Measurements from ENCODE around the gene VAV1. TPM values are rescaled to one million over a fixed set of nuclear protein-coding genes. Genes with fewer than 3 reads are reported as not detected.

VAV1 gene
- total RNA-seq, 1 experiment from 2014 or later, result 3.0 TPM

- no peak overlapping the region for H3K27ac ChIP-seq (ENCODE audit: low read length)
- H3K9me2 ChIP-seq (replicated peaks; ENCODE audit: low read length), result no peaks in the 10 kb centered on the region
- H3F3A ChIP-seq (ENCODE audit: low read length, unreplicated experiment), result no peaks in the 10 kb centered on the region
- H3K27me3 ChIP-seq (ENCODE audit: low read length), result no peaks in the 10 kb centered on the region
- TF ChIP-seq EZH2phosphoT487 (IDR thresholded peaks at IDR 0.05; ENCODE audit: borderline replicate concordance, low read length) (no peak), EZH2 (IDR thresholded peaks at IDR 0.05; ENCODE audit: low read length, unreplicated experiment) (no peak), CTCF (conservative IDR thresholded peaks at IDR 0.05; ENCODE audit: low read depth, low read length) (no peak)
- no peaks in the 10 kb centered on the region for H3K36me3 ChIP-seq (ENCODE audit: low read depth, low read length)
- no peak for DNase-seq
- H3K4me3 ChIP-seq (ENCODE audit: low read length), result no peak overlapping the region
- POLR2A ChIA-PET (ENCODE audit: unreplicated experiment), result no interaction called here
- no peak for ATAC-seq
- H3K9me3 ChIP-seq (ENCODE audit: low read length), result no peaks in the 10 kb centered on the region
- no peak overlapping the region for H3K4me2 ChIP-seq (ENCODE audit: low read length)
- no peaks in the 10 kb centered on the region; the same call in 1 of the 2 replicates for H3K4me1 ChIP-seq (ENCODE audit: insufficient read depth, low read length)
- intact Hi-C loops (cut with micrococcal nuclease), result no loop called here
- CTCF ChIA-PET, result no interaction called here
- no peaks in the 10 kb centered on the region for H4K20me1 ChIP-seq (ENCODE audit: low read length)
- BruUV-seq (replicated peaks), result no TSS peak
- no peaks in the 10 kb centered on the region for H3K79me2 ChIP-seq (ENCODE audit: low read length)
- no peak overlapping the region for H2AFZ ChIP-seq (ENCODE audit: low read length)
- no peak overlapping the region for H3K9ac ChIP-seq (ENCODE audit: low read length)
Observed at GRCh38 chr19:6723738-6724137, 48.8 kb upstream of the VAV1 start.

- no peaks in the 10 kb centered on the region for H3K36me3 ChIP-seq (ENCODE audit: low read depth, low read length)
- no peaks in the 10 kb centered on the region for H3F3A ChIP-seq (ENCODE audit: low read length, unreplicated experiment)
- DNase-seq (no peak), ATAC-seq (no peak)
- H2AFZ ChIP-seq (ENCODE audit: low read length), result no peak overlapping the region
- H3K4me2 ChIP-seq (ENCODE audit: low read length), result no peak overlapping the region
- intact Hi-C loops (cut with micrococcal nuclease), result no loop called here
- BruUV-seq (replicated peaks), result no TSS peak
- TF ChIP-seq CTCF (conservative IDR thresholded peaks at IDR 0.05; ENCODE audit: low read depth, low read length), result no peak
- TF ChIP-seq EZH2 (IDR thresholded peaks at IDR 0.05; ENCODE audit: low read length, unreplicated experiment), result no peak
- no peaks in the 10 kb centered on the region for H3K9me2 ChIP-seq (replicated peaks; ENCODE audit: low read length)
- ChIA-PET CTCF (no interaction called here), POLR2A (ENCODE audit: unreplicated experiment) (no interaction called here)
- H3K9ac ChIP-seq (ENCODE audit: low read length), result no peak overlapping the region
- no peaks in the 10 kb centered on the region for H3K27me3 ChIP-seq (ENCODE audit: low read length)
- H3K4me1 ChIP-seq (ENCODE audit: insufficient read depth, low read length), result no peaks in the 10 kb centered on the region; the same call in 1 of the 2 replicates
- no peaks in the 10 kb centered on the region for H3K79me2 ChIP-seq (ENCODE audit: low read length)
- no peaks in the 10 kb centered on the region for H4K20me1 ChIP-seq (ENCODE audit: low read length)
- H3K9me3 ChIP-seq (ENCODE audit: low read length), result no peaks in the 10 kb centered on the region
- H3K27ac ChIP-seq (ENCODE audit: low read length), result no peak overlapping the region
- H3K4me3 ChIP-seq (ENCODE audit: low read length), result no peak overlapping the region
Observed at GRCh38 chr19:6724631-6725492, 47.6 kb upstream of the VAV1 start.

GRCh38 chr19:6725513-6726231, 46.8 kb upstream of the VAV1 start:
- ATAC-seq, result no peak
- TF ChIP-seq EZH2 (IDR thresholded peaks at IDR 0.05; ENCODE audit: low read length, unreplicated experiment), result no peak
- TF ChIP-seq EZH2phosphoT487 (IDR thresholded peaks at IDR 0.05; ENCODE audit: borderline replicate concordance, low read length), result no peak
- TF ChIP-seq CTCF (conservative IDR thresholded peaks at IDR 0.05; ENCODE audit: low read depth, low read length), result no peak
- Histone ChIP-seq H3K27me3 (ENCODE audit: low read length) (no peaks in the 10 kb centered on the region), H3K9ac (ENCODE audit: low read length) (no peak overlapping the region), H3K4me3 (ENCODE audit: low read length) (no peak overlapping the region), H3F3A (ENCODE audit: low read length, unreplicated experiment) (no peaks in the 10 kb centered on the region), H3K4me1 (ENCODE audit: insufficient read depth, low read length) (no peaks in the 10 kb centered on the region; the same call in 1 of the 2 replicates), H3K4me2 (ENCODE audit: low read length) (no peak overlapping the region), H3K9me3 (ENCODE audit: low read length) (no peaks in the 10 kb centered on the region), H3K36me3 (ENCODE audit: low read depth, low read length) (no peaks in the 10 kb centered on the region), H3K9me2 (replicated peaks; ENCODE audit: low read length) (no peaks in the 10 kb centered on the region), H3K79me2 (ENCODE audit: low read length) (no peaks in the 10 kb centered on the region), H2AFZ (ENCODE audit: low read length) (no peak overlapping the region), H3K27ac (ENCODE audit: low read length) (no peak overlapping the region), H4K20me1 (ENCODE audit: low read length) (no peaks in the 10 kb centered on the region)
- no peak for DNase-seq
- ChIA-PET POLR2A (ENCODE audit: unreplicated experiment) (no interaction called here), CTCF (no interaction called here)
- intact Hi-C loops (cut with micrococcal nuclease), result no loop called here
- no TSS peak for BruUV-seq (replicated peaks)
